Psoas muscle (tissue), 8 donors: Measurements from ENCODE around the gene PAIP2. TPM values are rescaled to one million over a fixed set of nuclear protein-coding genes. Genes with fewer than 3 reads are reported as not detected.

ENCODE experiments used
- ATAC-seq, 4 donors: fragments of 200-7000 bp; cut with Tn5 transposase; one replicate each; pipeline ENCODE4 v1.9.1; 2020; ENCODE audit warnings: moderate library complexity in 3 of 4, mild to moderate bottlenecking in 2 of 4
- DNase-seq, 2 donors: peaks; one replicate each; pipeline ENCODE4 v3.0.0-alpha.2; 2020
- H3K27ac ChIP-seq: fragments of 200-600 bp; one replicate; pipeline ENCODE4 v1.8.0; 2022
- H3K27me3 ChIP-seq, 3 donors: fragments of 200-600 bp in 1 of 3; one replicate each; pipeline versions ENCODE4 v1.6.1 to v1.8.0; 2013 to 2022; ENCODE audit warnings: low read length in 2 of 3, mild to moderate bottlenecking in 2 of 3, moderate library complexity in 1 of 3; ENCODE audit not compliant: insufficient read depth in 3 of 3
- H3K36me3 ChIP-seq, 2 donors: fragments of 200-600 bp in 1 of 2; one replicate each; pipeline versions ENCODE4 v1.6.1 to v1.8.0; 2013 to 2022; ENCODE audit warnings: low read depth in 1 of 2, mild to moderate bottlenecking in 1 of 2, moderate library complexity in 1 of 2; ENCODE audit not compliant: insufficient read depth in 1 of 2
- H3K4me1 ChIP-seq: fragments of 200-600 bp; one replicate; pipeline ENCODE4 v1.8.0; 2022
- H3K4me3 ChIP-seq: fragments of 200-600 bp; one replicate; pipeline ENCODE4 v1.8.0; 2022; ENCODE audit warnings: mild to moderate bottlenecking
- H3K9me3 ChIP-seq: fragments of 200-600 bp; one replicate; pipeline ENCODE4 v1.8.0; 2022
- WGBS, 3 donors: extraction: QIAGEN DNeasy Blood & Tissue Kit; methylation state at CpG; one replicate each; pipeline versions ENCODE4 v1.1.6 to v1.1.7; 2013; 5-methylcytosine and 5-hydroxymethylcytosine counted together
- intact Hi-C, 2 donors: fragments of 100-400 bp; cut with DNase I; formaldehyde crosslinking; loops; one replicate each; pipeline versions ENCODE4 v1.11.0 to v1.14.2; 2022
- polyA plus RNA-seq, 3 donors: library from polyadenylated mRNA; stranded (reverse); fragments of 200-250 nt; gene quantifications; one replicate each; pipeline ENCODE4 v1.2.3, GENCODE V29; 2013
- total RNA-seq, 4 donors: library from RNA; stranded (reverse); fragmentation: NEBNext Ultra II Directional in 2 of 4; extraction: Animal tissue kit (Norgen Biotek cat#: 25700) in 2 of 4; gene quantifications; one replicate each; pipeline versions ENCODE4 v1.2.1 to v1.2.4, GENCODE V29; 2021 to 2023
- TF ChIP-seq, protein P1 (sequence below): fragments of 200-600 bp; IDR thresholded peaks from one replicate; pipeline ENCODE4 v1.8.0; 2022; ENCODE audit warnings: antibody characterized with exemption
- donor health status: healthy with polysubstance abuse.
- donor health status: DM: no; HTN: no; CAD: no; lungs with moderate emphysema.
- donor health status: Bipolar disorder and iron deficiency.
- donor health status: healthy.
- donor health status: DM: yes; HTN: yes; CAD: no.
- donor health status: DM: no; HTN: no; CAD: no.
- donor health status: DM: no; HTN: no; CAD: no.
- donor health status: DM: yes; HTN: yes; CAD: no.

The PAIP2 gene
- total and polyA plus RNA-seq, 7 donors: 111 to 252 (median 117) TPM

DNA sequence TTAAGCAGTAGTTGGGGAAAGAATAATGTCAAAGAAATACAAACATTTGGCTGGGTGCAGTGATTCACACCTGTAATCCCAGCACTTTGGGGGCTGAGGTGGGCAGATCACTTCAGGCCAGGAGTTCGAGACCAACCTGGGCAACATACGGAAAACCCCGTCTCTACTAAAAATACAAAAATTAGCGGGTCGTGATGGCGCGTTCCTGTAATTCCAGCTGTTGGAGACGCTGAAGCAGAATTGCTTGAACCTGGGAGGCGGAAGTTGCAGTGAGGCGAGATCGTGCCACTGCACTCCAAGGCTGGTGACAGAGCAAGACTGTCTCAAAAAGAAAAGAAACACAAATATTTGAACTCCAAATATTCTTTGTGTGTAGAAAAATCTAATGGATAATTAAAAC is 43.4 kb upstream of the PAIP2 start:
- Histone ChIP-seq H3K27ac (no peak overlapping the region), H3K4me1 (peaks cover 74% of the 10 kb centered on the region), H3K36me3 (no peaks in the 10 kb centered on the region), H3K4me3 (peak overlapping the region; percentile 23), H3K27me3 (no peaks in the 10 kb centered on the region), H3K9me3 (no peaks in the 10 kb centered on the region)
- ATAC-seq: no peak
- intact Hi-C loops: loop anchor here in 1 of 2 donors (10.0 kb wide), 1 partner anchor 217 kb away; no protein-coding TSS in a partner anchor
- DNase-seq: no peak
- WGBS, 3 donors: 51 to 65% (median 53%) methylated on average over 11 of the region's 11 CpGs
- TF ChIP-seq, protein P1, sequence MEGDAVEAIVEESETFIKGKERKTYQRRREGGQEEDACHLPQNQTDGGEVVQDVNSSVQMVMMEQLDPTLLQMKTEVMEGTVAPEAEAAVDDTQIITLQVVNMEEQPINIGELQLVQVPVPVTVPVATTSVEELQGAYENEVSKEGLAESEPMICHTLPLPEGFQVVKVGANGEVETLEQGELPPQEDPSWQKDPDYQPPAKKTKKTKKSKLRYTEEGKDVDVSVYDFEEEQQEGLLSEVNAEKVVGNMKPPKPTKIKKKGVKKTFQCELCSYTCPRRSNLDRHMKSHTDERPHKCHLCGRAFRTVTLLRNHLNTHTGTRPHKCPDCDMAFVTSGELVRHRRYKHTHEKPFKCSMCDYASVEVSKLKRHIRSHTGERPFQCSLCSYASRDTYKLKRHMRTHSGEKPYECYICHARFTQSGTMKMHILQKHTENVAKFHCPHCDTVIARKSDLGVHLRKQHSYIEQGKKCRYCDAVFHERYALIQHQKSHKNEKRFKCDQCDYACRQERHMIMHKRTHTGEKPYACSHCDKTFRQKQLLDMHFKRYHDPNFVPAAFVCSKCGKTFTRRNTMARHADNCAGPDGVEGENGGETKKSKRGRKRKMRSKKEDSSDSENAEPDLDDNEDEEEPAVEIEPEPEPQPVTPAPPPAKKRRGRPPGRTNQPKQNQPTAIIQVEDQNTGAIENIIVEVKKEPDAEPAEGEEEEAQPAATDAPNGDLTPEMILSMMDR: no peak

DNA sequence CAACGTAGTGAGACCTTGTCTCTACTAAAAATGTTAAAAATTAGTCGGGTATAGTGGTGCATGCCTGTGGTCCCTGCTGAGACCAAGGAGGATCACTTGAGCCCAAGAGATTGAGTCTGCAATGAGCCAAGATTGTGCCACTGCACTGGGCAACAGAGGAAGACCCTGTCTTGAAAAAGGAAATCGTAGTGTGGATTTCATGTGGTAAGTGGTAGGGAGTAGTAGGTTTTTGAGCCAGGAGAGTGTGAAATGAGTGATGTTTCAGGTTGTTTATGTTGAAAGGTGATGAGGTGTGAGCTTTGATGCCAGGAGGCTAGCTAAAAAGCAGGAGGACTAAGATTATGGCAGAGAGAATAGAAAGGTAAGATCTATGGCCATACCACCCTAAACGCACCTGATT is 42.2 kb upstream of the PAIP2 start:
- Histone ChIP-seq H3K4me1 (peaks cover 87% of the 10 kb centered on the region), H3K9me3 (no peaks in the 10 kb centered on the region), H3K27me3 (no peaks in the 10 kb centered on the region), H3K4me3 (no peak overlapping the region), H3K36me3 (no peaks in the 10 kb centered on the region), H3K27ac (no peak overlapping the region)
- ATAC-seq (no peak), DNase-seq (no peak)
- intact Hi-C loops: loop anchor here in 1 of 2 donors (10.0 kb wide), 1 partner anchor 215 kb away; no protein-coding TSS in a partner anchor
- TF ChIP-seq, protein P1: no peak
- WGBS, 3 donors: 44 to 59% (median 45%) methylated on average over 4 of the region's 4 CpGs

DNA sequence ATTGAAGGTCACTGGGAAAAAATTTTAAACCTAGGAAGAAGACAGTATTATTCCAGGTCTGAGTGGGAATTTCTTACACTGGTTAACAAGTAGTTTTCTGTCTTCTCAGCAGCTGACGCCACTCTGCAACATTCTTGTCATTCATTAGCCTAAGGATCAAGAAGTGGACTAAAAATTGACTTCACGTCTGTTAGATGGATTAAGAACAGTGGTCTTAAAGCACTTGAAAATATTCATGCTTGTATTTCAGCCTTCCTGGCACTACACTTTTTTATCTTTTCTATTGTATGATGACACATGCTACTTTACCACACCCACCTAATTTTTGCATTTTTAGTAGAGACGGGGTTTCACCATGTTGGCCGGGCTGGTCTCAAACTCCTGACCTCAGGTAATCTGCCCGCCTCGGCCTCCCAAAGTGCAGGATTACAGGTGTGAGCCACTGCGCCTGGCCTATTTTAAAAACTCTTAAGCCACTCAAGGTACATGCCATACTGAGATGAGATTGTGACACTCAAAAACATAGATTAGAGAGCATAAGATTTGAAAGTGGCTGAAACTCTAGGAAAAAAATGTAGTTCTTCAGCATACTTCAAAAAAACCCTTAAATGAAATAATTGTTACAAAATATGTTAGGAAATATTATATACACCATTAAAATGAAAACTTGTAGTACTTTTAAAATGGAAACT is 39.7 kb upstream of the PAIP2 start:
- peaks cover 92% of the 10 kb centered on the region for H3K4me1 ChIP-seq
- 30 to 65% (median 39%) methylated on average over 7 of the region's 7 CpGs for WGBS, 3 donors

DNA sequence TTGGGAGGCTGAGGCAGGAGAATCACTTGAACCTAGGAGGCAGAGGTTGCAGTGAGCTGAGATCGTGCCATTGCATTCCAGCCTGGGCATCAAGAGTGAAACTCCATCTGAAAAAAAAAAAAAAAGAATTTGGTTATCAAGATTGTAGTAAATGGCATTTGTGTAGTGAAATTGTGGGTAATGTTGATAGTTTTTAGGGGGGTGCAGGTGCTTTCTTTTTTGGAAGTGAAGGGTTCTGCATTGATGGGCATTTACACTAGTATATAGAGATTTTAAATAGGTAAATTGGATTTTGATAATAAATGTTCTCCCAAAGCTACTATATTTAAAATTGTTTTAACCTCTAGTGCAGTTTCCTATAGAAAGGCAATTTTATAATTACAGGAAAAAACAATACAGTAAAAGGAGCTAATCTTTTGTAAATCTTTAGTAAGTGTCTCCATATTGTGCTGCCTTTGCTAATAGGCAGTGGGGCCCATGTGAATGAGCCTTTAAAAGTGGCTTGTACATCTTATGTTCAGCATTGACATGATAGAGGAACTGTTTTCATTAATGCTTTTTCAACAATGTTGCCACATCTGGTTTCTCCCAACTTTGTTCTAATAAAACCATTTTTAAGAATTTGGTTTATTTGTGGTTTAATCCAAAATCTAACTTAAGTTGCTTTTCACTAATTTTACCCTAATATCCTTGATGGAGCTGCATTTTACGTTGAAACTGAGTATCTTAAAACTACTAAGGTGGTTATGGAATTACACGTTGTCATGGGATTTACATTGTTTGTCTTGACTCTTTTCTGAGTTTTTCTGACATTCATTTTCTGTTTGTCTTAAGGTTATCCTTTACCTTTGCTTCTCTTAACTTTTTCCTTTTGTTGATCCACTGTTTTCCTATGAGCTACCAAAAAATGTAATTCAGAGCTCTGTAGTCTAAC is 37.0 kb upstream of the PAIP2 start:
- no peak for ATAC-seq
- H3K27ac ChIP-seq: no peak overlapping the region
- TF ChIP-seq, protein P1: no peak
- 18 to 35% (median 30%) methylated on average over 3 of the region's 3 CpGs for WGBS, 3 donors
- H3K27me3 ChIP-seq: no peaks in the 10 kb centered on the region
- H3K4me1 ChIP-seq: peaks cover 92% of the 10 kb centered on the region
- H3K36me3 ChIP-seq: peaks cover 0 to 4% of the 10 kb centered on the region in 2 donors
- no peaks in the 10 kb centered on the region for H3K9me3 ChIP-seq
- peak overlapping the region; percentile 9 for H3K4me3 ChIP-seq
- intact Hi-C loops: loop anchor here (5.0 kb wide), 2 partner anchors 33 to 38 kb away; partner anchors contain the start of gene PAIP2 (in 1 of the 2)
- no peak for DNase-seq

More for the DNA sequence above, 39.7 kb upstream of the PAIP2 start:
- TF ChIP-seq, protein P1: no peak
- no peak for DNase-seq
- intact Hi-C loops: loop anchor here (5.0 kb wide), 2 partner anchors 35 to 40 kb away; partner anchors contain the start of gene PAIP2 (in 1 of the 2)
- H3K36me3 ChIP-seq: no peaks in the 10 kb centered on the region
- H3K4me3 ChIP-seq: no peak overlapping the region
- no peak overlapping the region for H3K27ac ChIP-seq
- no peaks in the 10 kb centered on the region for H3K9me3 ChIP-seq
- H3K27me3 ChIP-seq: no peaks in the 10 kb centered on the region
- ATAC-seq: no peak
